HUES6 (cell line): ENCODE results near the gene TUNAR.
A peak's percentile ranks its signal among the peaks of the same experiment; 100 is the strongest.

Experiments used
- H3K27ac ChIP-seq: 2 replicates; pipeline ENCODE4 v1.7.0; 2013; ENCODE audit warnings: low read depth, mild to moderate bottlenecking, low read length, inconsistent platforms
- H3K27me3 ChIP-seq: 2 replicates; pipeline ENCODE4 v1.6.1; 2013; ENCODE audit warnings: low read length; ENCODE audit not compliant: control insufficient read depth, insufficient read depth
- H3K36me3 ChIP-seq: 2 replicates; pipeline ENCODE4 v1.6.1; 2013; ENCODE audit warnings: low read length; ENCODE audit not compliant: control insufficient read depth, insufficient read depth
- H3K4me1 ChIP-seq: 2 replicates; pipeline ENCODE4 v1.6.1; 2013; ENCODE audit warnings: low read length; ENCODE audit not compliant: control insufficient read depth, insufficient read depth
- H3K4me3 ChIP-seq: 2 replicates; pipeline ENCODE4 v1.5.1; 2013; ENCODE audit warnings: low read depth, low read length
- H3K9ac ChIP-seq: one replicate; pipeline ENCODE4 v1.6.1; 2013; ENCODE audit warnings: mild to moderate bottlenecking, low read length
- H3K9me3 ChIP-seq: 2 replicates; pipeline ENCODE4 v1.6.1; 2013; ENCODE audit warnings: low read depth, low read length; ENCODE audit not compliant: control insufficient read depth, insufficient read depth

TUNAR gene

GRCh38 chr14:95891742-95892141, 15.1 kb downstream of the TUNAR start:
- no peaks in the 10 kb centered on the region for H3K9me3 ChIP-seq
- no peak overlapping the region for H3K4me3 ChIP-seq
- H3K9ac ChIP-seq, result no peak overlapping the region
- peaks cover 26% of the 10 kb centered on the region for H3K36me3 ChIP-seq
- H3K4me1 ChIP-seq, result peaks cover 14% of the 10 kb centered on the region
- no peak overlapping the region for H3K27ac ChIP-seq
- H3K27me3 ChIP-seq, result no peaks in the 10 kb centered on the region

- Histone ChIP-seq H3K4me1 (peaks cover 18% of the 10 kb centered on the region), H3K27me3 (no peaks in the 10 kb centered on the region), H3K4me3 (no peak overlapping the region), H3K27ac (no peak overlapping the region), H3K9ac (no peak overlapping the region), H3K36me3 (peaks cover 22% of the 10 kb centered on the region), H3K9me3 (no peaks in the 10 kb centered on the region)
Measured at GRCh38 chr14:95892142-95892541, 15.5 kb downstream of the TUNAR start.

DNA sequence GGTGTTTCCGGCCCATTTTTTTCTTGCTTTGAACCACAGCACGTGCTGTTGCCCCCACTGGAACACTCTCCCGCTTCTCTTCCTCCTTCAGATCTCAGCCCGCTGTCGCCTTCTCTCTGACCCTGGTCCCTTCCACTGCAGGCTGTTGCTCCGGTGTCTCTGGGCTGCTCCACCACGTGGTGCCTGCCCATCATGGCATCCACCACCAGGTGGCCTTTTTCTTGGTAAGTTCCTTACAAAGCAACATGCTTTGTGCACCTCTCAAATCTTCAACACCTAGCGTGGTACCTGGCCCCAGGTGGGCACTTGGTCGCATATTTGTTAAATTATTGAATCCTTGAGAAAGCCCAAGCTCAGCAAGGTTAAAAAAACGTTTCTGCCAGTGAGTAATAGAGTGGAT, 19.1 kb downstream of the TUNAR start:
- Histone ChIP-seq H3K4me3 (no peak overlapping the region), H3K27ac (no peak overlapping the region), H3K36me3 (peaks cover 7% of the 10 kb centered on the region), H3K9me3 (no peaks in the 10 kb centered on the region), H3K4me1 (peaks cover 22% of the 10 kb centered on the region), H3K27me3 (no peaks in the 10 kb centered on the region), H3K9ac (no peak overlapping the region)

GRCh38 chr14:95896498-95897135, 20.0 kb downstream of the TUNAR start:
- H3K4me3 ChIP-seq, result no peak overlapping the region
- no peak overlapping the region for H3K9ac ChIP-seq

GRCh38 chr14:95897280-95897679, 20.6 kb downstream of the TUNAR start:
- no peak overlapping the region for H3K4me3 ChIP-seq

More at GRCh38 chr14:95896498-95897135, 20.0 kb downstream of the TUNAR start:
- Histone ChIP-seq H3K4me1 (peaks cover 22% of the 10 kb centered on the region), H3K36me3 (peaks cover 12% of the 10 kb centered on the region), H3K27me3 (no peaks in the 10 kb centered on the region), H3K27ac (peak overlapping the region; percentile 41; the same call in 1 of the 2 replicates), H3K9me3 (no peaks in the 10 kb centered on the region)

GRCh38 chr14:95901054-95901453, 24.4 kb downstream of the TUNAR start:
- Histone ChIP-seq H3K36me3 (peaks cover 33% of the 10 kb centered on the region), H3K4me3 (no peak overlapping the region), H3K27me3 (no peaks in the 10 kb centered on the region), H3K27ac (no peak overlapping the region), H3K9ac (no peak overlapping the region), H3K4me1 (peaks cover 22% of the 10 kb centered on the region), H3K9me3 (no peaks in the 10 kb centered on the region)

More at GRCh38 chr14:95897280-95897679, 20.6 kb downstream of the TUNAR start:
- Histone ChIP-seq H3K9ac (no peak overlapping the region), H3K4me1 (peaks cover 22% of the 10 kb centered on the region), H3K27me3 (no peaks in the 10 kb centered on the region), H3K27ac (no peak overlapping the region), H3K36me3 (peaks cover 18% of the 10 kb centered on the region), H3K9me3 (no peaks in the 10 kb centered on the region)

DNA sequence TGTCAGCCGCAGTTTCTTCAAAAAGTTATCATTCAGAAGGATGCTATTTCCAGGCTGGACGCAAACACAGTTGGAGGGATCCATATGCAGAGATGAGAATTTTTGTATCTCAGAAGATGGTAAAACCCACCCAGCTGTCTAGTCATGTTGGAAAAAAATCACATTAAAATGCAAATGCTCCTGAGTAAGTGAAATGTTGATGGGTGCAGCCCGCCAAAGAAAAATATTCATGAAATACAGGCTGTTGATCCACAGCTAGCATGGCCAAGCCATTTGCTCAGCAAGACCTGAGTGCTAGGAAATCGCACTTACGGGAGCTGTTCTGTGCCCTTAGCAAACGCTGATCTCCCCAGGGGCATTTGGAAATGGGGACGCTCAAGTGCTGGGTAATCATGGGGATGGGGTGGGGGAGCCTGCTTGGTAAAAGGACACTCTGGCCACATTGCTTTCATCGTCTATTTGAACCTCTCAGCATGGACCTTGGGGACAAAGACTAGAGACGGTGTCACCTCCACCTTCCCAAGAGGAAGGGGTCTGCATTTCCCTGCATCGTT, 25.7 kb downstream of the TUNAR start:
- Histone ChIP-seq H3K4me1 (peaks cover 9% of the 10 kb centered on the region), H3K4me3 (no peak overlapping the region), H3K9me3 (no peaks in the 10 kb centered on the region), H3K36me3 (peaks cover 37% of the 10 kb centered on the region), H3K27me3 (no peaks in the 10 kb centered on the region), H3K9ac (no peak overlapping the region), H3K27ac (no peak overlapping the region)

GRCh38 chr14:95903165-95903564, 26.5 kb downstream of the TUNAR start:
- no peak overlapping the region for H3K4me3 ChIP-seq
- H3K36me3 ChIP-seq, result peaks cover 37% of the 10 kb centered on the region
- no peaks in the 10 kb centered on the region for H3K9me3 ChIP-seq
- 0 out of 2 replicates have a peak, but pooled peaks cover 7% of the 10 kb centered on the region for H3K4me1 ChIP-seq
- no peak overlapping the region for H3K9ac ChIP-seq
- no peak overlapping the region for H3K27ac ChIP-seq
- H3K27me3 ChIP-seq, result no peaks in the 10 kb centered on the region

- Histone ChIP-seq H3K27ac (no peak overlapping the region), H3K9me3 (no peaks in the 10 kb centered on the region), H3K9ac (no peak overlapping the region), H3K36me3 (peaks cover 37% of the 10 kb centered on the region), H3K4me3 (no peak overlapping the region), H3K4me1 (0 out of 2 replicates have a peak, but pooled peaks cover 7% of the 10 kb centered on the region), H3K27me3 (no peaks in the 10 kb centered on the region)
Measured at GRCh38 chr14:95903616-95904107, 27.0 kb downstream of the TUNAR start.

- Histone ChIP-seq H3K4me3 (no peak overlapping the region), H3K27me3 (no peaks in the 10 kb centered on the region), H3K4me1 (peaks cover 15% of the 10 kb centered on the region; the same call in 1 of the 2 replicates), H3K9ac (no peak overlapping the region), H3K9me3 (no peaks in the 10 kb centered on the region), H3K36me3 (peaks cover 29% of the 10 kb centered on the region; the same call in 1 of the 2 replicates), H3K27ac (no peak overlapping the region)
Measured at GRCh38 chr14:95906591-95906990, 30.0 kb downstream of the TUNAR start.

GRCh38 chr14:95910628-95911027, 34.0 kb downstream of the TUNAR start:
- no peaks in the 10 kb centered on the region for H3K27me3 ChIP-seq
- peaks cover 11% of the 10 kb centered on the region; the same call in 1 of the 2 replicates for H3K36me3 ChIP-seq
- no peak overlapping the region for H3K9ac ChIP-seq
- H3K4me3 ChIP-seq, result no peak overlapping the region
- H3K9me3 ChIP-seq, result no peaks in the 10 kb centered on the region
- no peak overlapping the region for H3K27ac ChIP-seq
- H3K4me1 ChIP-seq, result peaks cover 23% of the 10 kb centered on the region
